Right lung (tissue), 10 donors: ENCODE measurements around the gene ATXN8OS. TPM values are rescaled to one million over a fixed set of nuclear protein-coding genes. Genes with fewer than 3 reads are reported as not detected.
"Not testable (repeated sequence)": the region's sequence is repeated elsewhere in the genome, so short reads cannot be mapped to it uniquely, and the experiment has no call there.

Source experiments
- DNase-seq, 2 donors: peaks; one replicate each; pipeline ENCODE4 v3.0.0-alpha.2; 2013
- long read RNA-seq, 8 donors: transcript quantifications; one replicate each; lab custom pipeline, GENCODE V29; 2026
- polyA plus RNA-seq, 5 donors: library from polyadenylated mRNA; unstranded; fragments of 120-200 nt; gene quantifications; one replicate each; pipeline versions ENCODE4 v1.2.1 to v1.2.3, GENCODE V29; 2013; ENCODE audit warnings: inconsistent platforms in 1 of 5, low replicate concordance in 1 of 5; ENCODE audit not compliant: insufficient read length in 5 of 5, insufficient read depth in 1 of 5

ATXN8OS gene
- under 1 TPM in 2 of 5 donors, not detected in 3; 0.10 to 0.29 TPM for polyA plus RNA-seq
- long read RNA-seq, donor 1: 0 reads
- long read RNA-seq, donor 2: 0 reads
- long read RNA-seq, donor 3: 0 reads
- long read RNA-seq, donor 4: 0 reads
- long read RNA-seq, donor 5: 0 reads
- long read RNA-seq, donor 6: 0 reads
- long read RNA-seq, donor 7: 0 reads
- long read RNA-seq, donor 8: 0 reads

- peak in 1 of 2 donors; percentile 7 for DNase-seq
Observed at GRCh38 chr13:70107498-70108281, at the start of gene ATXN8OS. Gene ATXN8OS (plus strand): TSS chr13:70107826.

- DNase-seq: peak in 1 of 2 donors; percentile 1
Observed at GRCh38 chr13:70080012-70080411, 27.6 kb upstream of the ATXN8OS start.

GRCh38 chr13:70087247-70087646 is 20.4 kb upstream of the ATXN8OS start:
- DNase-seq: no peak

- DNase-seq: no peak
Observed at GRCh38 chr13:70088926-70089325, 18.7 kb upstream of the ATXN8OS start.

- no peak for DNase-seq
Observed at GRCh38 chr13:70090036-70090723, 17.4 kb upstream of the ATXN8OS start.

GRCh38 chr13:70098669-70099068 is 9.0 kb upstream of the ATXN8OS start:
- no peak for DNase-seq

GRCh38 chr13:70104481-70104880 is 3.1 kb upstream of the ATXN8OS start:
- no peak for DNase-seq

GRCh38 chr13:70107125-70107497 is 515 bp upstream of the ATXN8OS start:
- no peak for DNase-seq

- DNase-seq: no peak
Observed at GRCh38 chr13:70108356-70109105, 905 bp downstream of the ATXN8OS start, which contains the start of gene KLHL1. Gene KLHL1 (minus strand): TSS chr13:70108452. CDS start chr13:70107699, 753 bp downstream.

GRCh38 chr13:70117338-70117905 is 9.8 kb downstream of the ATXN8OS start:
- DNase-seq: no peak

GRCh38 chr13:70125693-70126092 is 18.1 kb downstream of the ATXN8OS start:
- no peak for DNase-seq

- no peak for DNase-seq
Observed at GRCh38 chr13:70128098-70128497, 20.5 kb downstream of the ATXN8OS start.

GRCh38 chr13:70142658-70143057 is 35.0 kb downstream of the ATXN8OS start:
- not testable (repeated sequence) for DNase-seq

- DNase-seq: no peak
Observed at GRCh38 chr13:70162141-70162540, 54.5 kb downstream of the ATXN8OS start.

GRCh38 chr13:70170689-70171088 is 63.1 kb downstream of the ATXN8OS start:
- no peak for DNase-seq

- DNase-seq: no peak
Observed at GRCh38 chr13:70171151-70171550, 63.5 kb downstream of the ATXN8OS start.

- DNase-seq: no peak
Observed at GRCh38 chr13:70172946-70173597, 65.4 kb downstream of the ATXN8OS start.

- DNase-seq: no peak
Observed at GRCh38 chr13:70173598-70173959, 66.0 kb downstream of the ATXN8OS start.

GRCh38 chr13:70178346-70178745 is 70.7 kb downstream of the ATXN8OS start:
- DNase-seq: no peak
